GM23338 (cell line): ENCODE measurements around the gene MITD1. TPM values are rescaled to one million over a fixed set of nuclear protein-coding genes. Genes with fewer than 3 reads are reported as not detected.

Source experiments
- ATAC-seq: fragments of 200-7000 bp; cut with Tn5 transposase; 3 replicates; pipeline ENCODE4 v1.9.1; 2020
- DNase-seq: peaks from one replicate; pipeline ENCODE4 v3.0.0-alpha.2; 2015; ENCODE audit warnings: low spot score
- H2AFZ ChIP-seq: fragments of 200-600 bp; sonication (generic); 2 replicates; pipeline ENCODE4 v1.8.0; 2016; ENCODE audit warnings: antibody characterized with exemption, mild to moderate bottlenecking, moderate library complexity
- H3F3A ChIP-seq: fragments of 200-600 bp; sonication (generic); replicated peaks from 2 replicates; pipeline ENCODE4 v1.8.0; 2017; ENCODE audit warnings: antibody characterized with exemption, mixed run types, low read depth
- H3K27ac ChIP-seq: fragments of 200-600 bp; sonication (generic); 2 replicates; pipeline ENCODE4 v1.6.1; 2016; ENCODE audit warnings: low read depth
- H3K27me3 ChIP-seq: fragments of 200-600 bp; sonication (generic); 2 replicates; pipeline ENCODE4 v1.8.0; 2016; ENCODE audit warnings: mild to moderate bottlenecking, mixed run types, moderate library complexity; ENCODE audit not compliant: insufficient read depth
- H3K36me3 ChIP-seq: fragments of 200-600 bp; sonication (generic); 2 replicates; pipeline ENCODE4 v1.8.0; 2016; ENCODE audit warnings: mild to moderate bottlenecking; ENCODE audit not compliant: insufficient read depth
- H3K4me1 ChIP-seq: fragments of 200-600 bp; sonication (generic); 2 replicates; pipeline ENCODE4 v1.8.0; 2016; ENCODE audit warnings: mild to moderate bottlenecking, moderate library complexity; ENCODE audit not compliant: insufficient read depth
- H3K4me2 ChIP-seq: fragments of 200-600 bp; sonication (generic); 2 replicates; pipeline ENCODE4 v1.7.1; 2017; ENCODE audit warnings: mixed run types
- H3K4me3 ChIP-seq: fragments of 200-600 bp; sonication (generic); 2 replicates; pipeline ENCODE4 v1.6.1; 2016; ENCODE audit warnings: mixed run types
- H3K79me2 ChIP-seq: fragments of 200-600 bp; sonication (generic); replicated peaks from 2 replicates; pipeline ENCODE4 v1.8.0; 2017; ENCODE audit warnings: mild to moderate bottlenecking; ENCODE audit not compliant: insufficient read depth
- H3K9me2 ChIP-seq: fragments of 200-600 bp; sonication (generic); 2 replicates; pipeline ENCODE4 v1.8.0; 2017; ENCODE audit not compliant: insufficient read depth
- H4K20me1 ChIP-seq: fragments of 200-600 bp; sonication (generic); replicated peaks from 2 replicates; pipeline ENCODE4 v1.8.0; 2017; ENCODE audit warnings: mild to moderate bottlenecking; ENCODE audit not compliant: insufficient read depth
- H3K27ac Mint-ChIP-seq: 2 replicates; pipeline ENCODE4 v1.8.0; 2020; ENCODE audit warnings: inconsistent platforms, mild to moderate bottlenecking, moderate library complexity, mixed read lengths
- H3K27me3 Mint-ChIP-seq: 3 replicates; pipeline ENCODE4 v1.8.0; 2022; ENCODE audit warnings: low read depth, mild to moderate bottlenecking, moderate library complexity, mixed read lengths, inconsistent platforms; ENCODE audit not compliant: insufficient read depth, poor library complexity
- H3K36me3 Mint-ChIP-seq: 3 replicates; pipeline ENCODE4 v1.8.0; 2021; ENCODE audit warnings: low read depth, mild to moderate bottlenecking, inconsistent platforms, moderate library complexity, mixed read lengths
- H3K4me1 Mint-ChIP-seq: 3 replicates; pipeline ENCODE4 v1.8.0; 2020; ENCODE audit warnings: mild to moderate bottlenecking, inconsistent platforms, mixed read lengths
- H3K4me3 Mint-ChIP-seq: 3 replicates; pipeline ENCODE4 v1.8.0; 2021; ENCODE audit warnings: moderate library complexity, mild to moderate bottlenecking, inconsistent platforms, mixed read lengths
- H3K9me3 Mint-ChIP-seq: 3 replicates; pipeline ENCODE4 v1.8.0; 2020; ENCODE audit warnings: moderate library complexity, mild to moderate bottlenecking, inconsistent platforms, mixed read lengths
- CREB1 ChIP-seq: fragments of 250-450 bp; sonication (Bioruptor Pico); IDR thresholded peaks from 2 replicates; pipeline ENCODE4 v1.5.0; 2020; ENCODE audit warnings: low read depth, mild to moderate bottlenecking, moderate library complexity
- CTCF ChIP-seq, 2 experiments: fragments of 200-600 bp in 1 of 2; sonication (generic) in 1 of 2; conservative IDR thresholded peaks; 2 replicates each; pipeline versions ENCODE4 v1.5.1 to v1.6.1; 2016 to 2017; ENCODE audit warnings: antibody characterized with exemption in 2 of 2, low read depth in 2 of 2, mild to moderate bottlenecking in 2 of 2, moderate library complexity in 1 of 2
- ETS1 ChIP-seq: IDR thresholded peaks from 2 replicates; pipeline ENCODE4 v1.6.1; 2016; ENCODE audit warnings: antibody characterized with exemption
- EZH2 ChIP-seq: fragments of 200-600 bp; sonication (generic); IDR thresholded peaks from one replicate; pipeline ENCODE4 v1.8.0; 2017; ENCODE audit warnings: antibody characterized with exemption, mild to moderate bottlenecking, low read depth; ENCODE audit not compliant: unreplicated experiment
- EZH2phosphoT487 ChIP-seq: fragments of 200-600 bp; sonication (generic); IDR thresholded peaks from one replicate; pipeline ENCODE4 v1.8.1; 2018; ENCODE audit warnings: antibody characterized with exemption; ENCODE audit not compliant: unreplicated experiment
- NANOG ChIP-seq: IDR thresholded peaks from 2 replicates; pipeline ENCODE4 v1.6.1; 2016; ENCODE audit warnings: antibody characterized with exemption, borderline replicate concordance
- POLR2AphosphoS5 ChIP-seq: IDR thresholded peaks from 2 replicates; pipeline ENCODE4 v1.6.1; 2016; ENCODE audit warnings: antibody characterized with exemption, low read depth
- REST ChIP-seq: IDR thresholded peaks from one replicate; pipeline ENCODE4 v1.6.1; 2018; ENCODE audit warnings: antibody characterized with exemption; ENCODE audit not compliant: unreplicated experiment
- STAT1 ChIP-seq: IDR thresholded peaks from one replicate; pipeline ENCODE4 v1.6.1; 2016; ENCODE audit warnings: antibody characterized with exemption; ENCODE audit not compliant: unreplicated experiment
- ZNF114 ChIP-seq: fragments of 250-450 bp; sonication (Bioruptor Pico); IDR thresholded peaks from 2 replicates; pipeline ENCODE4 v1.5.0; 2020; ENCODE audit warnings: mild to moderate bottlenecking, moderate library complexity
- polyA plus RNA-seq: library from polyadenylated mRNA; unstranded; fragments of >200 nt; fragmentation: Nextera tagmentation; extraction: Ambion mirVana; gene quantifications from 2 replicates; pipeline ENCODE4 v1.2.1, GENCODE V29; 2016
- total RNA-seq: library from RNA; depleted of rRNA; stranded (reverse); fragments of >200 nt; shearing (Covaris generic); gene quantifications from 2 replicates; pipeline ENCODE4 v1.2.3, GENCODE V29; 2014

MITD1 gene
- total and polyA plus RNA-seq, 2 experiments from 2014 or later: 37.9 to 105 TPM

GRCh38 chr2:99153921-99154604, 26.8 kb downstream of the MITD1 start (continued):
- TF ChIP-seq REST (no peak), ETS1 (no peak), STAT1 (no peak), EZH2 (no peak), ZNF114 (CRISPR knock-in tag) (no peak), CREB1 (no peak), NANOG (no peak), CTCF (conservative IDR thresholded peaks at IDR 0.05; ENCODE audit: low read depth in 2 of 2) (no peak), EZH2phosphoT487 (no peak), POLR2AphosphoS5 (no peak)

- ATAC-seq (no peak), DNase-seq (no peak)
- Mint-ChIP-seq H3K36me3 (peaks cover 5% of the 10 kb centered on the region), H3K4me3 (no peak overlapping the region), H3K27ac (no peak overlapping the region), H3K4me1 (peaks cover 12% of the 10 kb centered on the region; the same call in 2 of the 3 replicates), H3K27me3 (peaks cover 4% of the 10 kb centered on the region), H3K9me3 (no peaks in the 10 kb centered on the region)
- no peak overlapping the region for H2AFZ ChIP-seq
- no peak overlapping the region for H3K4me2 ChIP-seq
- H3K79me2 ChIP-seq: peaks cover 16% of the 10 kb centered on the region
- H4K20me1 ChIP-seq: peaks cover 4% of the 10 kb centered on the region; the same call in 1 of the 2 replicates
- peaks cover 14% of the 10 kb centered on the region for H3K4me1 ChIP-seq
- no peaks in the 10 kb centered on the region for H3F3A ChIP-seq
- H3K27me3 ChIP-seq: no peaks in the 10 kb centered on the region
- no peaks in the 10 kb centered on the region for H3K9me2 ChIP-seq
- H3K36me3 ChIP-seq: no peaks in the 10 kb centered on the region; the same call in 1 of the 2 replicates
- H3K4me3 ChIP-seq: no peak overlapping the region
- no peak overlapping the region for H3K27ac ChIP-seq
- no peak for TF ChIP-seq ETS1
These were observed 28.5 kb downstream of the MITD1 start for GRCh38 chr2:99152199-99152895.
